Measurements from ENCODE around the gene UACA.

UACA gene

GRCh38 chr15:70795311-70795665, 31.9 kb upstream of the UACA start:
- Histone ChIP-seq H3K4me3 (replicated peaks; ENCODE audit: insufficient read depth, low read length) (no peak overlapping the region), H3K27me3 (ENCODE audit: insufficient read depth, poor library complexity, severe bottlenecking) (no peaks in the 10 kb centered on the region), H3K27ac (replicated peaks) (no peak overlapping the region)
- DNase-seq (ENCODE audit: low read depth in 1 of 2, low spot score in 1 of 2) = no peak
- TF ChIP-seq SPI1 (IDR thresholded peaks at IDR 0.05; ENCODE audit: borderline replicate concordance, low read depth) = no peak
- no peak for TF ChIP-seq CTCF (IDR thresholded peaks at IDR 0.05; ENCODE audit: insufficient read depth, low read length)
- no peak for TF ChIP-seq POLR2AphosphoS5 (IDR thresholded peaks at IDR 0.05; ENCODE audit: low read depth)
- no peak for TF ChIP-seq GABPA (IDR thresholded peaks at IDR 0.05; ENCODE audit: low read depth)
- TF ChIP-seq REST (IDR thresholded peaks at IDR 0.05; ENCODE audit: insufficient replicate concordance, low read depth) = no peak

GRCh38 chr15:70794596-70795310, 31.4 kb upstream of the UACA start:
- Histone ChIP-seq H3K27ac (replicated peaks) (no peak overlapping the region), H3K27me3 (ENCODE audit: insufficient read depth, poor library complexity, severe bottlenecking) (no peaks in the 10 kb centered on the region), H3K4me3 (replicated peaks; ENCODE audit: insufficient read depth, low read length) (no peak overlapping the region)
- no peak for DNase-seq (ENCODE audit: low read depth in 1 of 2, low spot score in 1 of 2)
- TF ChIP-seq CTCF (IDR thresholded peaks at IDR 0.05; ENCODE audit: insufficient read depth, low read length) = no peak
- no peak for TF ChIP-seq GABPA (IDR thresholded peaks at IDR 0.05; ENCODE audit: low read depth)
- no peak for TF ChIP-seq SPI1 (IDR thresholded peaks at IDR 0.05; ENCODE audit: borderline replicate concordance, low read depth)
- no peak for TF ChIP-seq POLR2AphosphoS5 (IDR thresholded peaks at IDR 0.05; ENCODE audit: low read depth)
- no peak for TF ChIP-seq REST (IDR thresholded peaks at IDR 0.05; ENCODE audit: insufficient replicate concordance, low read depth)

- TF ChIP-seq REST (IDR thresholded peaks at IDR 0.05; ENCODE audit: insufficient replicate concordance, low read depth) (no peak), CTCF (IDR thresholded peaks at IDR 0.05; ENCODE audit: insufficient read depth, low read length) (no peak), GABPA (IDR thresholded peaks at IDR 0.05; ENCODE audit: low read depth) (no peak), SPI1 (IDR thresholded peaks at IDR 0.05; ENCODE audit: borderline replicate concordance, low read depth) (no peak), POLR2AphosphoS5 (IDR thresholded peaks at IDR 0.05; ENCODE audit: low read depth) (no peak)
- Histone ChIP-seq H3K27me3 (ENCODE audit: insufficient read depth, poor library complexity, severe bottlenecking) (no peaks in the 10 kb centered on the region), H3K27ac (replicated peaks) (no peak overlapping the region), H3K4me3 (replicated peaks; ENCODE audit: insufficient read depth, low read length) (no peak overlapping the region)
- DNase-seq (ENCODE audit: low read depth in 1 of 2, low spot score in 1 of 2) = no peak
Observed at GRCh38 chr15:70793694-70794093, 30.3 kb upstream of the UACA start.
